SK-N-SH (cell line): ENCODE measurements around the gene NOTCH3. TPM values are rescaled to one million over a fixed set of nuclear protein-coding genes. Genes with fewer than 3 reads are reported as not detected.

ENCODE experiments used
- CTCF ChIA-PET: fragments of 300-600, 350-600 bp; formaldehyde crosslinking; extraction: SDS; loops from one replicate; lab custom pipeline; 2021; lab: Yijun Ruan, JAX
- POLR2A ChIA-PET: fragments of 350-600 bp; sonication (Branson Sonifier 250); formaldehyde crosslinking; extraction: SDS; loops from one replicate; lab custom pipeline; 2020; ENCODE audit warnings: antibody characterized with exemption, inconsistent platforms; lab: Yijun Ruan, JAX
- DNase-seq: peaks from one replicate; pipeline ENCODE4 v3.0.0; 2012
- H2AFZ ChIP-seq: fragments of 200-600 bp; sonication (generic); 2 replicates; pipeline ENCODE4 v1.8.1; 2016; ENCODE audit warnings: antibody characterized with exemption, mild to moderate bottlenecking, low read depth
- H3F3A ChIP-seq: fragments of 200-600 bp; sonication (generic); replicated peaks from 2 replicates; pipeline ENCODE3; 2016; ENCODE audit warnings: antibody characterized with exemption, mild to moderate bottlenecking; ENCODE audit not compliant: insufficient read depth
- H3K27ac ChIP-seq, 2 experiments: fragments of 200-500 bp in 1 of 2; fragments of 200-600 bp in 1 of 2; sonication (Bioruptor generic) in 1 of 2; sonication (generic), shearing (Covaris generic) in 1 of 2; 2 replicates each; pipeline versions ENCODE4 v1.5.1 to v1.6.1; 2014 to 2016; ENCODE audit warnings: low read depth in 2 of 2, inconsistent platforms in 1 of 2, low read length in 1 of 2, mild to moderate bottlenecking in 1 of 2, mixed read lengths in 1 of 2
- H3K27me3 ChIP-seq: fragments of 200-600 bp; sonication (generic), shearing (Covaris generic); 2 replicates; pipeline ENCODE4 v1.6.1; 2016; ENCODE audit warnings: mixed run types; ENCODE audit not compliant: insufficient read depth
- H3K36me3 ChIP-seq, 2 experiments: fragments of 200-500 bp in 1 of 2; fragments of 200-600 bp in 1 of 2; sonication (Bioruptor generic) in 1 of 2; sonication (generic) in 1 of 2; replicated peaks in 1 of 2; 2 replicates each; pipeline versions ENCODE3 to v1.5.1; 2014 to 2016; ENCODE audit warnings: low read length in 1 of 2, mild to moderate bottlenecking in 1 of 2; ENCODE audit not compliant: insufficient read depth in 2 of 2, control insufficient read depth in 1 of 2
- H3K4me1 ChIP-seq, 2 experiments: fragments of 200-500 bp in 1 of 2; fragments of 200-600 bp in 1 of 2; sonication (Bioruptor generic) in 1 of 2; sonication (generic), shearing (Covaris generic) in 1 of 2; 2 replicates each; pipeline versions ENCODE4 v1.5.1 to v1.6.1; 2014 to 2016; ENCODE audit warnings: low read depth in 1 of 2, low read length in 1 of 2, mixed run types in 1 of 2; ENCODE audit not compliant: insufficient read depth in 2 of 2, control insufficient read depth in 1 of 2
- H3K4me2 ChIP-seq: fragments of 200-600 bp; sonication (generic), shearing (Covaris generic); 2 replicates; pipeline ENCODE4 v1.6.1; 2017; ENCODE audit warnings: mixed run types
- H3K4me3 ChIP-seq, 2 experiments: fragments of 200-500 bp in 1 of 2; fragments of 200-600 bp in 1 of 2; sonication (Bioruptor generic) in 1 of 2; sonication (generic), shearing (Covaris generic) in 1 of 2; 2 replicates each; pipeline versions ENCODE4 v1.5.1 to v1.8.1; 2014 to 2016; ENCODE audit warnings: low read depth in 2 of 2, inconsistent platforms in 1 of 2, low read length in 1 of 2, mild to moderate bottlenecking in 1 of 2, mixed read lengths in 1 of 2, moderate library complexity in 1 of 2
- H3K79me2 ChIP-seq: fragments of 200-600 bp; sonication (generic); 2 replicates; pipeline ENCODE4 v1.8.1; 2017; ENCODE audit warnings: mild to moderate bottlenecking; ENCODE audit not compliant: insufficient read depth
- H3K9ac ChIP-seq: fragments of 200-600 bp; sonication (generic); 2 replicates; pipeline ENCODE4 v1.6.1; 2017; ENCODE audit warnings: mixed run types
- H3K9me2 ChIP-seq: fragments of 200-600 bp; sonication (generic); 2 replicates; pipeline ENCODE4 v1.6.1; 2017; ENCODE audit warnings: mixed run types
- H3K9me3 ChIP-seq: fragments of 200-600 bp; sonication (generic); 2 replicates; pipeline ENCODE4 v1.6.1; 2017; ENCODE audit warnings: mixed run types, mild to moderate bottlenecking, moderate library complexity
- H4K20me1 ChIP-seq: fragments of 200-600 bp; sonication (generic); 2 replicates; pipeline ENCODE4 v1.6.1; 2017; ENCODE audit warnings: mild to moderate bottlenecking, mixed run types; ENCODE audit not compliant: insufficient read depth
- CTCF ChIP-seq: fragments of 200-600 bp; sonication (generic); IDR thresholded peaks from 2 replicates; pipeline ENCODE4 v1.6.1; 2017; ENCODE audit warnings: antibody characterized with exemption, mild to moderate bottlenecking, moderate library complexity
- EP300 ChIP-seq, 2 experiments: IDR thresholded peaks; 2 replicates each; pipeline versions ENCODE4 v1.4.0 to v1.6.1; 2012; ENCODE audit warnings: borderline replicate concordance in 1 of 2, low read depth in 1 of 2, low read length in 1 of 2
- FOSL2 ChIP-seq: IDR thresholded peaks from 2 replicates; pipeline ENCODE4 v1.4.0; 2012; ENCODE audit warnings: low read depth, mild to moderate bottlenecking, moderate library complexity, borderline replicate concordance
- GATA2 ChIP-seq: sonication (generic); formaldehyde crosslinking; IDR thresholded peaks from 2 replicates; pipeline ENCODE4 v1.5.0; 2020; ENCODE audit warnings: mild to moderate bottlenecking, missing genetic modification reagents
- MAX ChIP-seq: IDR thresholded peaks from 2 replicates; pipeline ENCODE4 v1.4.0; 2012; ENCODE audit warnings: low read depth
- MXI1 ChIP-seq: IDR thresholded peaks from 2 replicates; pipeline ENCODE4 v1.6.1; 2012; ENCODE audit warnings: mild to moderate bottlenecking, low read depth, low read length, improper control_type of control experiment
- PBX3 ChIP-seq: IDR thresholded peaks from 2 replicates; pipeline ENCODE4; 2012
- TAF1 ChIP-seq: IDR thresholded peaks from 2 replicates; pipeline ENCODE4 v1.6.1; 2012; ENCODE audit warnings: low read depth, mild to moderate bottlenecking, low read length, moderate library complexity, borderline replicate concordance
- TEAD4 ChIP-seq: IDR thresholded peaks from 2 replicates; pipeline ENCODE4 v1.4.0; 2012; ENCODE audit warnings: mild to moderate bottlenecking, borderline replicate concordance; ENCODE audit not compliant: insufficient read depth
- WGBS: methylation state at CpG from one replicate; pipeline ENCODE4 v1.1.6; 2017; ENCODE audit warnings: low lambda C conversion rate; 5-methylcytosine and 5-hydroxymethylcytosine counted together
- polyA plus RNA-seq, 3 experiments: library from polyadenylated mRNA; depleted of rRNA; stranded (reverse); fragments of >200 nt; gene quantifications; 2 replicates each; pipeline ENCODE4 v1.2.3, GENCODE V29; 2012
- TF ChIP-seq, protein P1 (sequence below): IDR thresholded peaks from 2 replicates; pipeline ENCODE4 v1.4.0; 2012; ENCODE audit warnings: low read depth, borderline replicate concordance

The NOTCH3 gene
- polyA plus RNA-seq, 1 of the 3 experiments (the other 2 are of a cell fraction) = 7.0 TPM

- Histone ChIP-seq H3K9me2 (no peaks in the 10 kb centered on the region), H3K9ac (no peak overlapping the region), H3F3A (peaks cover 8% of the 10 kb centered on the region), H2AFZ (no peak overlapping the region), H3K36me3 (peaks cover 26 to 55% of the 10 kb centered on the region in 2 experiments), H3K27me3 (no peaks in the 10 kb centered on the region), H4K20me1 (0 out of 2 replicates have a peak, but pooled peaks cover 8% of the 10 kb centered on the region), H3K4me3 (no peak overlapping the region), H3K9me3 (no peaks in the 10 kb centered on the region), H3K79me2 (peaks cover 9% of the 10 kb centered on the region; the same call in 1 of the 2 replicates), H3K4me1 (peaks cover 0 to 10% of the 10 kb centered on the region in 2 experiments; a peak in 1 of 4 replicates), H3K27ac (no peak overlapping the region), H3K4me2 (no peak overlapping the region)
- WGBS = 96% methylated on average over 4 of the region's 20 CpGs
- ChIA-PET POLR2A (no interaction called here), CTCF (interaction anchor here (1.1 kb wide), 1 partner anchor 28 kb away, joined by 3 read pairs; no protein-coding TSS in a partner anchor)
- DNase-seq = no peak
- no peak for TF ChIP-seq TAF1
- TF ChIP-seq FOSL2 = no peak
- TF ChIP-seq TEAD4 = no peak
- no peak for TF ChIP-seq CTCF
- no peak for TF ChIP-seq GATA2 (CRISPR knock-in tag)
- TF ChIP-seq EP300 (IDR thresholded peaks at IDR 0.05; ENCODE audit: borderline replicate concordance in 1 of 2, low read depth in 1 of 2, low read length in 1 of 2) = no peak
- TF ChIP-seq, protein P1, sequence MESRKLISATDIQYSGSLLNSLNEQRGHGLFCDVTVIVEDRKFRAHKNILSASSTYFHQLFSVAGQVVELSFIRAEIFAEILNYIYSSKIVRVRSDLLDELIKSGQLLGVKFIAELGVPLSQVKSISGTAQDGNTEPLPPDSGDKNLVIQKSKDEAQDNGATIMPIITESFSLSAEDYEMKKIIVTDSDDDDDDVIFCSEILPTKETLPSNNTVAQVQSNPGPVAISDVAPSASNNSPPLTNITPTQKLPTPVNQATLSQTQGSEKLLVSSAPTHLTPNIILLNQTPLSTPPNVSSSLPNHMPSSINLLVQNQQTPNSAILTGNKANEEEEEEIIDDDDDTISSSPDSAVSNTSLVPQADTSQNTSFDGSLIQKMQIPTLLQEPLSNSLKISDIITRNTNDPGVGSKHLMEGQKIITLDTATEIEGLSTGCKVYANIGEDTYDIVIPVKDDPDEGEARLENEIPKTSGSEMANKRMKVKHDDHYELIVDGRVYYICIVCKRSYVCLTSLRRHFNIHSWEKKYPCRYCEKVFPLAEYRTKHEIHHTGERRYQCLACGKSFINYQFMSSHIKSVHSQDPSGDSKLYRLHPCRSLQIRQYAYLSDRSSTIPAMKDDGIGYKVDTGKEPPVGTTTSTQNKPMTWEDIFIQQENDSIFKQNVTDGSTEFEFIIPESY = no peak
- TF ChIP-seq MAX = no peak
- TF ChIP-seq MXI1 = no peak
- no peak for TF ChIP-seq PBX3
These were observed 81.9 kb downstream of the NOTCH3 start for GRCh38 chr19:15118789-15119494.
